Midbrain (tissue), 1 donor: ENCODE results near the gene TMED9.
A peak's percentile ranks its signal among the peaks of the same experiment; 100 is the strongest.

Experiments used
- DNase-seq: peaks from one replicate; lab custom pipeline; 2025; lab: John Stamatoyannopoulos, UW

Gene TMED9

DNA sequence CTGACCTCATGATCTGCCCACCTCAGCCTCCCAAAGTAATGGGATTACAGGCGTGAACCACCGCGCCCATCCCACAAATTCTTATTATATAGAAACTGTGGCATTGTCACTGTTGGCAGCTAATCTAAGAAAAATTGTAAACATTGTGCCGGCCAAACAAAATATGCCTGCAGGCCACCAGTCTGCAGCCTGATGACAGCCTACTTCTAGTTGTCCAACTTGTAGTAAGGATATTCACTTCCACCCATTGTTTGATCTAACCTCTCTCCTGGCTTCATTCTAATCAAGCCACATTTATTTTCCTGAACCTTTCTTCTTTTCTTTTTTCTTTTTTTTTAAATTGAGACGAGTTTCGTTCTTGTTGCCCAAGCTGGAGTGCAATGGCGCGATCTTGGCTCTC lies 13.7 kb upstream of the TMED9 start:
- no peak for DNase-seq

DNA sequence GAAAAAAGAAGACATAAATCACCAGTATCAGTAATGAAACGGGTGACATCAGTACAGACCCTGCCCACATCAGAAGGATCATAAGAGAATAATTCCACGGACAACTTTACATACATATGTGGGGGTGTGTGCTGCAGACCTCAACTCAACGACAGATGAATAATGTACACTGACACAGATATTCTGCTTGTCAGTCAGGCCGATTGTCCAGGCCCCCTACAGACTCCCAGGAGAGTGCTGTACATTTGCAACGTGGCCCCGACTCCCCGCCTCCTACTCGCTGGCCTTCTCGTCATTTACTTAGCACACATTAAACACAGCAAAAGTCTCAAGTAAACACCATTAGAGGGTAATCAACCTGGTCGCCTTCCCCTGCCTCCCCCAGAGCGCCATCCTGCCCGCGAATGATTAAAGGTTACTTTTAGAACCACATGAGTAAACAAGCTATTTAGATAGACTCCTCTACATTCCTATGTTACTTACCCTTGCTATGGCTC lies 3.5 kb upstream of the TMED9 start:
- no peak for DNase-seq

DNA sequence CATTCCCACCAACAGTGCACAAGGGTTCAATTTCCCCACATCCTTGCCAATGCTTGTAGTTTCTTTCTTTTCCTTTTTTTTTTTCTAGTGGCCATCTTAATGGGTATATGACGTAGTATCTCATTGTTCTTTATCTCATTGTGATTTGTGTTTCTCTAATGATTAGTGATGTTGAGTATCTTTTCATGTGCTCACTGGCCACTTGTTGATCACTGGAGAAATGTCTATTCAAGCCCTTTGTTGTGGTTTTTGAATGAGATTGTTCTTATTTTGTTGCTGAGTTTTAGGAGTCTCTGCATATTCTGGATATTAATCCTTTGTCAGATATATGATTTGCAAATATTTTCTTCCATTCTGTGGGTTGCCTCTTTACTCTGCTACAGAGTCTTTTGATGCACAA lies 1.6 kb upstream of the TMED9 start:
- no peak for DNase-seq

DNA sequence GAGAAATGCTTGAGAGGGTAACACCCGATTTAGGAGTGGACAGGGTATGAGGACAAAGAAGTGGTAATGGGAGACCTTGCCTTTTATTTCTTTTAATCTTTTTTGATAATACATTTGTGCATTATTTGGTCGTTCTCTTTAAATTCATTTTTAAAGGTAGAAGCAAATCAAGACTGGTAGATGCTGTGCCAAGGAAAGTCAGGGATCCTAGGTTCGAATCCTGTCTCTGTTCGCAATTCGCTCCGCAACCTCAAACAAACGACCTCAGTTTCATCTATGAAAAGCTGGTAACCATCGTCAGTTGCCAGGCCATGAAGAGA lies 353 bp upstream of the TMED9 start:
- DNase-seq: no peak

DNA sequence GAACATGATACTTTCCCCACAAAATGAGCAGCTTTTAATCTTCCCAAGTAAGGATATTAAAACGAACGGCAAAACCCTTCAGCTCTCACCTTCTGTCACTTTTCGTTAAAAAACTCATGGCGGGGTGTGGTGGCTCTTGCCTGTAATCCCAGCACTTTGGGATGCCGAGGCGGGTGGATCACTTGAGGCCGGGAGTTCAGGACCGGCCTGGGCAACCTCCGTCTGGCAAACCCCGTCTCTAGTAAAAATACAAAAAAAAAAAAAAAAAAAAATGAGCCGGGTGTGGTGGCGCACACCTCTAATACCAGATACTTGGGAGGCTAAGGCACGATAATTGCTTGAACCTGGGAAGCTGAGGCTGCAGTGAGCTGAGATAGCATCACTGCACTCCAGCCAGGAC lies 902 bp downstream of the TMED9 start:
- no peak for DNase-seq

DNA sequence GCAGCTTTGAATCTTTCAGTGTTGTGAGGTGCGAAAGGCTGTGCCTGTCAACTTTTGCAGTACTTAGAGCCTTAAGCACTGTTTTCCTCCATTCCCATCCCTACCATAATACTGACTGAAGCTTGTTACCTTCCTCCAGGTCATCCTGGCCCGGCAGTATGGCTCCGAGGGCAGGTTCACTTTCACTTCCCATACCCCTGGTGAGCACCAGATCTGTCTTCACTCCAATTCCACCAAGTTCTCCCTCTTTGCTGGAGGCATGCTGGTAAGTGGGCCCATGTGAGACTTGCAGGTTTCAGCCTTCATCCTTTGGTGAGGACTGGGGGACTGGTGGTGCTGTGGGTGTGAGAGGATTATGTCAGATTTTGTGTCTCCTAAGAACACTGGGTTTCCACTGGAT lies 1.5 kb downstream of the TMED9 start:
- DNase-seq: no peak

DNA sequence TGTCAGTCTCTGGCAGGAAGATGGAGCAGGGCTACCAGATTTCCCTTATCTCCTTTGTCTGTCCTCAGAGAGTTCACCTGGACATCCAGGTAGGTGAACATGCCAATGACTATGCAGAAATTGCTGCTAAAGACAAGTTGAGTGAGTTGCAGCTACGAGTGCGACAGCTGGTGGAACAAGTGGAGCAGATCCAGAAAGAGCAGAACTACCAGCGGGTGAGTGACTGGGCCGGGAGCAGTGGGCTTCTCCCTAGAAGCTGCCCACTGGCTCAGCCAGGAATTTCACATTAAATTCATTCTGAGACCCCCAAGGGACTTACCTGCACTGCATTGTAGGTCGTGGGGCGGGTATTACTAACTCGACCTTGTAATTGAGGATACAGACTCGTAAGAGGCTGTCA lies 2.1 kb downstream of the TMED9 start:
- DNase-seq: no peak

DNA sequence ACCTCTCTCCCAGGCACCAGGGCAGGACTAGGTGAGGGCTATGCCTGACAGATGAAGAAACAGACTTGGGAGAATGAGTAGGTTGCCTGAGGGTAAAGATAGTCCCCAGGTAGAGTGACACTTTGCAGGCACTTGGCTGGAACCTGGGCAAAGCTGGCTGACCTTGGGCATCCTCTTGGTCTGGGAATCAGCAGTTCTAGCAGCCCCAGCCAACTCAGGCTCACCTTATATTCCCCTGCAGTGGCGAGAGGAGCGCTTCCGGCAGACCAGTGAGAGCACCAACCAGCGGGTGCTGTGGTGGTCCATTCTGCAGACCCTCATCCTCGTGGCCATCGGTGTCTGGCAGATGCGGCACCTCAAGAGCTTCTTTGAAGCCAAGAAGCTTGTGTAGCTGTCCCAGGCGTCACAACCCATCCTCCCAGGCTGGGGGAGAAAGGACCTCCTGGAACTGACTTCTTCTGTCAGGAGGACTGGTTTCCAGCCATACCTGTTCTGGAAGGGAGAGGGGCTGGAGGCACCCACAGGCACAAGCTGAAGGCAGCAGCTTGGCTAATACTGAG lies 3.1 kb downstream of the TMED9 start:
- DNase-seq: no peak

DNA sequence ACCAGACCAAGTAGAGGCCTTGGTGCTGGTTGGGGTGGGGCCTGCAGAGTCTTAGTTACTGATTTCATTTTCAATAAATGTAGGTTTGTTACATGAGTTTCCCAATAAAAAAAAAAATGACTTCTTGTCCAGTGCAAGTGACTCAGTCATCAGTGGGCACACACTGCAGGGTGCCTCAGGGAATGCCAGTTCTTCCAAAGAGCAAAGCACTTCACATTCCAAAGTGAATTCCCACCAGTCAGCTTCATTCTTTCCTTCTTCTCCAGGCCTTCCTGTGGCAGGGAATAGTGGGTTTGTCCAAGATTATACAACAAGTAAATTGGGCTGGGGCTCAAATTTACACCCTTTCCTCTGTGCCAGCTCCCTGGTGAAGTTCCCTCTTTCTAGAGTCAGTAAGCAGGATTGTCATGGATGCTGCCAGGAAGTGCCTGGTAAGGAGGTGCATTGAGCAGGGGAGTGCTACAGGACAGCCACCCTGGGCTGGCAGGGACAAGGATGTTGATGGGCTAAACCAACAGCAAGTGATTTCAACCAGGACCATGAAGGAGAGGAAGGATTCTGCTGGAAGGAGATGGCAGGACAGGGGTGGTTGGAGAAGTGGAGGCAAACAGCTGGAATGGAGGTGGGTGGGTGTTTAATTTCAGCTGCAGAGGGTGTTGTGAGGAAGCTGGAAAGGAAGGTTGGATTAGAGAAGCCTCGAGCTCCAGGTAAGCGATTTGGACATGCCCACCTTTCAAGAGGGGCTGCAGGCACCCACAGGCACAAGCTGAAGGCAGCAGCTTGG lies 4.2 kb downstream of the TMED9 start:
- DNase-seq: no peak

DNA sequence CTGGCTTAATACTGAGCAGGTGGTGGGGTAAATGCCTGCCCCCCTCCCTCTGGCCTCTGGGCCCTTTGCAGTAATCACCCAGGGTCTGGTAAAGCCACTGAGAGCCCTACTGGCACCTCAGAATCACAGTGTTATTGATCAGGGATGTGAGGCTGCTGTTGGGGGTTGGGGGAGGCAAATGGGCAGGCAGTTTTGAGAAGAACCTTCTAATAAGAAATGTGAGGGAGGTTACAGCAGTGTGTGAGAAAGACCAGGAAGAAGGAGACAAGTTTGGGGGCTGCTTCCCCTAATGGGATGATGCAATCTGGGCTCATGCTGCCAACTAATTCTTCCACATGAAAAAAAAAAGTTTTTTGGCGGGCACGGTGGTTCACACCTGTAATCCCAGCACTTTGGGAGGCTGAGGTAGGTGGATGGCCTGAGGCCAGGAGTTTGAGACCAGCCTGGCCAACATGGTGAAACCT lies 4.8 kb downstream of the TMED9 start:
- DNase-seq: no peak

DNA sequence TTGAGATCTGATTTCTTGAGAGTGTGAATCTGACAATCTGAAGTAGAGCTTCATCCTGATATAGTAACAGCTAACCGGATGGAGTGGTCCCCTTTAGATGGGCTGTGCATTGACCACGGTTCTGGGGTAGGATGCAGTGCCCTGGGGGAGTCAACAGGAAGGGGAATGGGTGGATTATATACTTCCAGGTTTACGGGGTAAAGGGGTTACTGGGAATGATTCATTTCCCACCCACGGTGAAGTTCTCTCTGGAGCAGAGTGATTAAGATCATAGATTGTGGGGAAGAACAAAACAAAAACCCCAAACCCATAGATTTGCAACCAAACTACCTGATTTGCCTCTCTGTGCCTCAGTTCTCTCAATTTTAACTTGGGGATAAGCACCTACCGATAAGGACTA lies 6.5 kb downstream of the TMED9 start:
- no peak for DNase-seq

DNA sequence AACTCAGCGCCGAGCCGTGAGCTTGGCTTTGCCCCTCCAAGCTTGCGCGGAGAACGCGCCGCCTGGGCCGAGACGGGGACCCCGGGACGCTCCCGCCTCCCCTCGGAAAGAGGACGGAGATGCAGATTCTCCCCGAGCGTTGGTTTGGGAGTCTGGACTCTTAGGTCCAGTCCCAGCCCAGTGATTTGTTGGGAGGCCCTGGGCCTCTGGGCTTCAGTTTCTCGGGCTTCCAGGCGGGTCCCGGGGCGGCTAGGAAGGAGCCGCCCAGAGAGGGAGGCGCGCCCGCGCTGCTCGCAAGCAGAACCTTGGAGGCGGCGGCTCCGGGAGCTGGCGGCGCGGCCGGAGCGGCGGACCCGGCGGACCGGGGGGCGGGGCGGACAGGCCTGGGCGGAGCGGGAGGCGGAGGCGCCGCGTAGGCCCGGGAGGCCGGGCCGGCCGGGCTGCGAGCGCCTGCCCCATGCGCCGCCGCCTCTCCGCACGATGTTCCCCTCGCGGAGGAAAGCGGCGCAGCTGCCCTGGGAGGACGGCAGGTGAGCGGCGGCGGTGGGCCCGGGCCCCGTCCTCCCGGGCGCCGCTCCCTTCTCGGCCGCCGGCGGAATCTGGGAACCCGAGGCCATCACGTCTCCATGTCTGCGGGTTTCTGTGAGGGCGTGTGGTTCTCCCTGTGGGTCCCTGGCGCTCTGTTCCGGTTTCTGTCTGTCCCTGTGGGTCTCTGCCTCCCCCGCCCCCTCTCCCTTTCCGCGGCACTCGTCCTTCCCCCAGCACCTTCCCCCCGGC lies 7.9 kb downstream of the TMED9 start, which contains the start of gene B4GALT7:
B4GALT7 (plus strand) TSS at position 402 of the 777 bp plus-strand sequence; CDS start at position 481, 79 bp downstream.
- peak; percentile 80 for DNase-seq

DNA sequence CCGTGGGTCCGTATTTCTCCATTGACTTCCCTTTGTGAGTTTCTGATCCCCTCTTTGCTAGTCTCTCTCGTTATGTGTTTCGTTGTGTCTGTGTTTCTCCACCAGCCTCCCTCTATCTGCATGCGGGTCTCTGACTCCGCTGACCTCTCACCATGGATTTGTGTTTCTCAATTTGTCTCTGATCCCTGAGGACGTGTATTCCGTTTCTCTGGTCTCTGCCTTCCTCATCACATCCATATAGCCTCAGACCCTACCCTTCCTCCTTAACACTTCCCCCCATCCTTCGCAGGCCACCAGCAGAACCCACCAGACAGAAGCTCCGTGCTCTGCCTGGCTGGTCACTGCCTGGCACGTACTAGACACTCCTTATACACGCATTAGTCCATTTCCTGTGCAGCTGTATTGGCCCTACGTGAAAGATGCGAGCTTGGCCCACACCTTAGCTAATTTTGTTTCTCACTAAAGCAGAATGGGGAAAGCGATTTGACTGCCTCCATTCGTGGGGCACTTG lies 8.6 kb downstream of the TMED9 start:
- no peak for DNase-seq

DNA sequence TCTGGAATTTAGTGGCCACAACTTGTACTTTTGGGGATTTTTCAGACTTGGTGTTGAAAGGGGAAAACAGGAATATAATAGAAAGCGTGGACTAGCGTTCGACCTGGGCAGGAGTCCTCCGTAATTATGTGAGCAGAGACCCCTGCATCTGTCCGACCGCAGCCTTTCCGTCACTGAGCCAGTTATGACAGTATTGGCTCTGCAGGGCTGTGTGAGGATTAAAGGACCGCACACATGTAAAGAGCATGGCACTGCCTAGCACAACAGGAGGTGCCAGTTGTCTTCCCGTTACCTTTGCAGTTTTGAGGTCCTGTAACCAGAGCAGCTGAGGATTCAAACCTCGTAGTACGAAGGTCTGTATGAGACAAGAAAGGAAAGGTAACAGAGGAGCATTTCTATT lies 9.1 kb downstream of the TMED9 start:
- no peak for DNase-seq

DNA sequence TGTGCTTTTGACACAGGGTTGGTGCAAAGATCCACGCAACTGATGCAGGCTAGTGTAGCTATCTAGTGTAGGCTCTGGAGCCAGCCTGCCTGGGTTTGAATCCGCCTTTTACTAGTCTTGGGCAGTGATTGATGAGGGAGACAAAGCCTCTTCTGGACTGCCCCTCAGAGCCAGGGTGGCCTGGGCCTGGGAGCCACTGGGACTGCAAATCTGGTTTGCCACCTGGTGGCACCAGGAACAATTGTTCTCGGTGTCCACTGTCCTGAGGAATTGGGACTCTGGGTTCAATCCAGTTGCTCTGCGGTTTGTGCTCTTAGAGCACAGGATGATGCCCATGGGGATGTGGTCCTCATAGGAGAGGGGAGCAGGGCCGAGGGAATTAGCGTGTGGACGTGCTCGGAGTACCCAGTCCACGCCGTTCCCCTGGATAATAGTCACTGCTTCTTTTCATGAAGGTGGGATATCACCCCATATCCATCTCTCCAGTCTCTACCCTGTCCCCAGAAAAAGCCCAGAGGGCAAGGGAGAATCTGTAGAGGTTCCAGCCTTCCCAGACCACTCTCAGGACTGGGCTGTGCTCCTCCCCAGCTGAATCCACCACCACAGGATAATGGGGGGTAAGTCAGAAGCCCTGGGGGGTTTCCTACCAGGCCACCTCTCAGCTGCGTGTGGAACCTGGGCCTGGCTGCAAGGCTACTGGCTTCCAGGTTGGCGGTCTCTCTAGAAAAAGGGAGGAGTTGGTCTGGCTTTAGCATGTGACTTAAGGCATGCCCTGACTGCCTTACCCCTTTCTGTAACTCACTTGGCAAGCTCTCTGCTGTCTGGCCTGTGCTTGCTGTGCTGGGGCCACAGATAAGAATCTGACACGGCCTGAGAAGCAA lies 9.8 kb downstream of the TMED9 start:
- DNase-seq: no peak

DNA sequence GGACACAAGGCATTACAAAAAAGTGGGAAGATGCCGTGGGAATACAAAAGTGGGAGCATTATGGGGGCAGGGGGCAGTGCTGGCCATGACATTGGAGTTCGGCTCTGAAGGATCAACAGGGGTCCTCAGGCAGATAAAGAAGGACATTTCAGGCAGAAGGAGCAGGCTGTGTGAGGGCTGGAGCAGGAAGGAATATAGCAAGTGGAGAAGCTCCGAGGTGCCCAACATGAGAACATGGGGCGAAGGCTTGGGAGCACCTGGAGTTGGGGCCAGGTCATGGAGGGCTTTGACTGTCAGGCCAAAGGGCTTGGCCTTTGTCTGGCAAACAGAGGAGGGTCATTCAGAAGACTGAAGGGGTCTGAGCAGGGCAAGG lies 10.4 kb downstream of the TMED9 start:
- DNase-seq: no peak

DNA sequence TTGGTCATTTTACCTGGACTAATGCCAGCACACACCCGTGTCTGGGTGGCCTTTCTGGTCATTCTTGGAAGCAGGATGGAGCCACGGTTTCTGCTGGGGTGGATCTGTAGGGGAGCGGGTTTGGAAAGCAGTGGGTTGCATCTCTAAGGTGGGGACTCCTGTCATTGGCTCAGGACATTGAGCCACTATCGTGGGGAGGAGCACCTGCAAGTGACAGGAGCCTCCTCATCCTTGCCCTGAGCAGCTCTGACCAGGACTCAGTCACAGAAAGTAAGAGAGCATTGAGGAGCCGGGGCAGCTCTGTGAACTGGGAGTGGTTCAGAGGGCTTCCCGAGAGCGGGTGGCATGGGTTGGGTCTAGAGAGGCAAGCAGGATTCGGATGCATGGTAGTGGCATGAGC lies 11.6 kb downstream of the TMED9 start:
- DNase-seq: no peak

DNA sequence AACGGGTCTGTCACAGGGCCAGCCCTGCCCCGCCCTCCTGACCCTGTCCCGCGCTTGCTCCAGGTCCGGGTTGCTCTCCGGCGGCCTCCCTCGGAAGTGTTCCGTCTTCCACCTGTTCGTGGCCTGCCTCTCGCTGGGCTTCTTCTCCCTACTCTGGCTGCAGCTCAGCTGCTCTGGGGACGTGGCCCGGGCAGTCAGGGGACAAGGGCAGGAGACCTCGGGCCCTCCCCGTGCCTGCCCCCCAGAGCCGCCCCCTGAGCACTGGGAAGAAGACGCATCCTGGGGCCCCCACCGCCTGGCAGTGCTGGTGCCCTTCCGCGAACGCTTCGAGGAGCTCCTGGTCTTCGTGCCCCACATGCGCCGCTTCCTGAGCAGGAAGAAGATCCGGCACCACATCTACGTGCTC lies 12.1 kb downstream of the TMED9 start:
- DNase-seq: no peak

DNA sequence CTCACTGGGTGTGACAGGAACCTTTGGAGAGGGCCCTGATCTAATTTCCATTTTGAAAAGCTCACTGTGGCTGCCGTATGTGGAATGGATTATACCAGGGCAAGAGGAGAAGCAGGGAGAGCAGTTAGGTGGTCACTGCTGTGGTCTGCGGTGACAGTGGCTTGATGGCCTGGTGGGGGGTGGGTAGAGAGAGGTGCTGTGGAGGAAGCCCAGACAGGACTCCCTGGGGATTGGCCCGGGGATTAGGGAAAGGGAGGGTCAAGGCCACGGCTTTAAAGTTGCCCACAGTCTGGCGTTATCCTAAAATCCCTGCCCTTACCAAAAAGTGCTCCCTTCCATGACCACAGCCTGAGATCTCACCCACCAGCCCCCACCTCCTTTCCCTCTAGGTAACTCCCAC lies 12.7 kb downstream of the TMED9 start:
- no peak for DNase-seq

DNA sequence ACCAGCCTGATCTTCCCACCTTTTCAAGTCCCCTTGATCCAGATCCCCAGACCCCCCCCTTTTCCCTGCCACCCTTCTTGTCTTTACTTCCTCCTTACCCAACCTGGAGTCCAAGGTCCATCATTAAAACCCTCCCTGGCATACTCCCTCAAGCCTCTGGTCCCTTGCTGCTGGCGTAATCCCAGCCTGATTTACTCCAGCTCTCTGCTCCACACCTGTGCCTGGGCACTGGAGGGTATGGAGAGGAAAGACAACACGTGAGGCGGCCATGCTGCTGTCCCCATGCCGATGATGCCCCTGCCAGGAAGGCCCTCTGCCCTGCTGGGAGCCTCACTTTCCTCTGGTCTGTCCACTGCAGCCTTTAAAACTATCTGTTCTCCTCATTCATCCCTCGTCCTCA lies 13.1 kb downstream of the TMED9 start:
- DNase-seq: no peak

DNA sequence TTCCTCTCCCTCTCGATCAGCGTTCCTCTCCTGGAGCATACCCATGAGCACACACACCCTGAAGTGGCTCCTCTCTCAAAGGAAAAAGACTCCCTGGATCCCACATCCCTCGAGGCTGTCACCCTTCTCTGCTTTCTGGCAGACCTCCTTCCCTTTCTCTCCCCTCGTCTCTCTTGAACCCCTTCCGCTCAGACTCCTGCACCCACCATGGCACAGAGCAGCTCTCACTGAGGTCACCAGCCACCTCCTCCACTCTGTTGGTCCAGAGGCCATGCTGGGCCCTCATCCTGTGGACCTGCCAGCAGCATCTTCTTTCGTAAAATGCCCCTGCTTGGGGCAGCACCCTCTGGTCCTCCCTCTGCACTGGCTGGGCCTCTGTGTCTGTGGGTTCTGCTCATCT lies 13.7 kb downstream of the TMED9 start:
- no peak for DNase-seq
